IPS-NIHi7 (cell line): ENCODE data around the gene MN1.
A peak's percentile ranks its signal among the peaks of the same experiment; 100 is the strongest.

Experiments
- DNase-seq: peaks from one replicate; pipeline ENCODE4 v3.0.0; 2012; ENCODE audit warnings: mixed read lengths; ENCODE audit errors: extremely low spot score

Gene MN1

DNA sequence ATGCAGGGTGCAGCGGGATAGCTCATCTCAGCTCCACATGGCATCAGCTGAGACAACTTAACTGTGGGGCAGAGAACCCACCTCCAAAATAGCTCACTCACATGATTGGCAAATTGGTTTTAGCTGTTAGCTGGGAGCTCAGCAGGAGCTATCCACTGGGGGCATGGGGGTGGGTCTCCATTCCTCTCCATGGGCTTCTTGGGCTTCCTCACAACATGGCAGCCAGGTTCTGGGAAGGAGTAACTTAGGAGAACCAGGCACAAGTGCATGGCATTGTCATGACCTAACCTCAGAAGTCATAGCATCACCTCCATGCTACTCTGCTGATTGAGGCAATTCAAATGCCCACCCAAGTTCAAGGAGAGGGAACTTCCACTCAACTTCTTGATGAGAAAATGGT lies 85.5 kb downstream of the MN1 start:
- DNase-seq: no peak

DNA sequence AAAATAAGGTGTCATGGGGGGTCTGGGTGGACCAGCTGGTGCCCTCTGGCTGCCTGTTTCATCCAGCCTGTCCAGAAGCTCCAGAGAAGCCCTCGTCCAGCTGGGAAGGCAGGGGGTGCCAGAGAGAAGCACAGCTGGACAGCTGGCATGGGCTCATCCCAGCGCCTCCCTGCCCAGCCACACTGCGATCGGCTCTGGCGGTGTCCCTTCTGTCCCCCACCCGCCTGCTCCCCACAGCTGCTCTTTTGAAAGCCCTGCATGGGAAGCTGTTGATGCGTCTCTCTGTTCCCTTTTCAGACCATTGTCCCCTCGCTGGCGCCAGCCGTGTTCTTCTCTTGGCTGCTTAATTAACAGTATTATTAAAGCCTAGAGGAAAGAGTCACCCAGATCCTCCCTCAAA lies 86.5 kb downstream of the MN1 start:
- DNase-seq: no peak

DNA sequence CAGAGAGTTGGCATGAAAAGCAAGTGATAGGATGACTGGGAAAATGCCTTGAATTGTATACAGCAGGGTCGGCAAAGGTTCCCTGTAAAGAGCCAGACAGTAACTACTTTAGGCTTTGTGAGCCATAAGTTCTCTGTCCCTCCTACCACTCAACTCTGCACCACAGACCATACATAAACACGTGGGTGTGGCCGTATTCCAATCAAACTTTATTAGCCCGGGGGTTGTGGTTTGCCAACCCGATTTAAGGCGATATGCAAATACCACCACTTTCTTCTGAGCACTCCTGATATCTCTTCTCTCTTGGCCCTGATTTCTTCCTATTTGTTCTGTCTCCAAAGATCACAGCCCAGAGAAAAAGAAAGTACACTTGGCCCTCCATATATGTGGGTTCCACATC lies 87.5 kb downstream of the MN1 start:
- no peak for DNase-seq

DNA sequence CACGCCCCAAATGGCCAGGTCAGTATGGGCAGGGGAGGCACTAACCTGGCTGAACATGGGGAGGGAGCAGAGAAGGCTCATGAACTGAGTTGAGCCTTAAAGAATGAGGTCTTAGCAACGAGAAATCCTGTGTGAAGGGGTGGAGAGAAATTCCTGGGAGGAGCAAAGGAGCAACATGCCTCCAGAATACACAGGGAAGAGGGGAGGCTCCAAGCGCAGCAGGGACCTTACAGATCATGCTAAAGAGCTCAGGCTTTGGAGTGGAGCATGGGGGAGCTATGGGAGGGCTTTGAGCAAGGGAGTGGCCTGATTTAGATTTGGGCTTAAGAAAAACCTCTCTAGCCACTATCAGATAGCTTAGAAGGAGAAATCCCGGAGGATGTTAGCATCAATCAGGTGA lies 88.1 kb downstream of the MN1 start:
- peak; percentile 29 for DNase-seq

DNA sequence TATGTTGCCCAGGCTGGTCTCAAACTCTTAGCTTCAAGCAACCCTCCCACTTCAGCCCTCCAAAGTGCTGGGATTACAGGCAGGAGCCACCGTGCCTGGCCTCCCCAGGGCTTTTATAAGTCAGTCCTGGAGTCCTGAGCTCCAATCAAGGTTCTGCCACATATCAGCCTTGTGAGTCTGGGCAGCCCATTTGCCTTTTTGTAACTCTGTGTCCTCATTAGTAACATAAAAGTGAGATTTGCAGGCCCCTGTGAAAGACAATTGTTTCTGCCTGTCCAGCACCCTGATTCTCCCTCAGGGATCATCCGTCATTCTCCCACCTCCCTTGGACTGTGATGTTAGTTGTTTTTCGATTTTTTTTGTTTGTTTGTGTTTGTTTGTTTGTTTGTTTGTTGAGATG lies 89.8 kb downstream of the MN1 start:
- DNase-seq: no peak

DNA sequence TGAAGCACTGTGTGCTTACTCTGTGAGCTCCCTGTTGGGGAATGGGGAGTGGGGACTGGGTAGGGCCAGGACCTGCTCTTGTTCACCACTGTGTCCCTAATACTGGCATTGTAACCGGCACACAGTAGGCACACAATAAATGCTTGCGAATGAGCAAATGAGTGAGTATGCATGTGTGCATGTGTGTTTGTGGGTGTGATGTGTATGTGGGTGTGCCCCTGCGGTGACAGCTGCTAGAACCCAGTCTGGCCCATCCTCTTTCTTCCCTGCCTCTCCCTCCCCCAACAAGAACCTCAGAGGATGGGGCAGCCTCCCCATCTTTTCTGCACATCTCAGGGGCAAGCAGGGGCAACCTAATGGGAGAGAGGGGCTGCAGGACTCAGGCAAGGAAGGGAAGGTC lies 90.5 kb downstream of the MN1 start:
- DNase-seq: no peak

DNA sequence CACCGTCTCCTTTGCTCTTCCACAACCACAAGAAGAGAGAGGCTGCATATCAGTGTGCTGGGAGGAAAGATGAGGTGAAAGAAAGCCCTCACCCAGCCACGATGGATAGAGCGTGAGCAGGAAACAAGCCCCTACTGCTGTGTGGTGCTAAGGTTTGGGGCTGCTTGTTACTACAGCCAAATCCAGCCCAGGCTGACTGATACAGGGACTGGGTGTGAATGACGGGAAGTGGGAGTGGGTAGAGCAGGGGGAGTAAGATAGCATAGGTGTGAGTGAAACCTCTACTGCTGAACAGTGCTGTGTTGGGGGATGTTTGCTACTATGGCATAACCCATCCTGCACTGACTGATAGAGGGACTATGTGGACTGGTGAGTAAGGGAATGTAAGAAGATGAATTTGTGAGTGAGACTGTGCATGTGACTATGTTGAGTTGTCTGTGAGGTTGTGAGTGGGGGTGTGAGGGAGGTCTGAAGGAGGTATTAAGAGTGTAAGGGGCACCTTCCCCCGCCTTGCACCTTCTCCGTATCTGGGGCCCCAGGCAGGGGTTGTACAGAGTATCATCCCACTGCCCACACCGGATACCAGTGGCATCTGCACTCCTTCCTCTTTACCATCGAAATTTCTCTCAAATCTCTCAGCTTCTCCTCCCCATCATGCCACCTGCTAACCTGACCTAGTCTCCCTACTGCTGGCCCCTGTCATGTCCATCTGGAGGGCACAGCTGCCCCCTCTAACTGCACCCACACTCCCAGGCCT lies 91.5 kb downstream of the MN1 start:
- DNase-seq: no peak

DNA sequence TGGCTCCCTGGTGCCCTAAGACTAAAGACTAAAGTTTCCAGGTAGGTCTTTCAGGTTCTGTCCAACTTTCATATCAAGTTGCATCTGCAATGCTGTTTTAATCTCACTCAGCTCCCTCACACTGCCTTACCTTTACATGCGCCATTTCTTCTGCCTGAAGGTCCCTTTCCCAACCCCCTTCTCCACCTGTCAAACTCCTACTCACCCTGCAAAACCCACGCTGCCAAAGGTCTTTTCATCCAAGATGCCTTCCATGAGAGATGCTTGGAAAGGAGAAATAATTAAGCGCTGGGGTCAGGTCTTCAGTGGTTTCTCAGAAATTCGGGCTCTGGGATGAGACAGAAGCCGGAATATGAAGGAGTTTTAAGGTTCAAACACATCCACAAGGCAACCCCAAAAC lies 95.1 kb downstream of the MN1 start:
- DNase-seq: no peak

DNA sequence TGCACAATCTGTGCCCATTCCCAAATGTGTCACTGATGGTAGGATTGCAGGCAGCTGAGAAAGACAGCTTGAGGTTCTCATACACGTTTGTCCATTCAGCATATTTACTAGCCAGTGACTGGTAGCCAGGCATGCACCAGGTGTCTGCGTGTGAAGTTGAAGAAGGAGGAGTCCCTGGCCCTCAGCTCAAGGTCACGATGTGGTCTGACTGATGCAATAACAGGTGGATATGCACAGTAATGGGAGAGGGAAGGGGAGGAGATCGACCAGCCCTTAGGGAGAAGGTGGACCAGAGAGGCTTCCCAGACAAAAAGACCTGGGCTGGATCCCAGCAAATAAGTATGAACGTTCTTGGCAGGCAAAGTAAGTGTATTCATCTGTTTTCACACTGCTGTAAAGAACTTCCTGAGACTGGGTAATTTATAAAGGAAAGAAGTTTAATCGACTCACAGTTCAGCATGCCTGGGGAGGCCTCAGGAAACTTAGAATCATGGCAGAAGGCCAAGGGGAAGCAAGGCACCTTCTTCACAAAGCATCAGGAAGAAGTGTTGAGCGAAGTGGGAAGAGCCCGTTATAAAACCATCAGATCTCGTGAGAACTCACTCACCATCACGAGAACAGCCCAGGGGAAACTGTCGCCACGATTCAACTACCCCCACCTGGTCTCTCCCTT lies 96.0 kb downstream of the MN1 start:
- DNase-seq: no peak

DNA sequence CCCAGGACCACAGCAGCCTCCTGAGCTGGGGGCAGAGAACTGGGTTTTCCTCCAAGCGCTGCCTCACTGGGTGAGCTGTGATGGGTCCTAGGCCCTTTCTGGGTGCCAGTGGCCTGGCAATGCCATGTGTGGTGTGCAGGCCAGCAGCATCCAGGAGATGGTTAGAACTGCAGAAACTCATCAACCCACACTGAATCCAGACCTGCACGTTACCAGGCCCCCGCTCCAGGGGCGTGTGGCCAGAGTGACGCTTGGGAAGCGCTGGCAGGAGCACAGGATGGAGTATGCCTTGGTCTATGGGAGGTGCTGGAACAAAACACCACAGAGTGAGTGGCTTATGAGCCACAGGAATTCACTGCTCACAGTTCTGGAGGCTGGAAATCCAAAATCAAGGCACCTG lies 97.0 kb downstream of the MN1 start:
- DNase-seq: no peak

DNA sequence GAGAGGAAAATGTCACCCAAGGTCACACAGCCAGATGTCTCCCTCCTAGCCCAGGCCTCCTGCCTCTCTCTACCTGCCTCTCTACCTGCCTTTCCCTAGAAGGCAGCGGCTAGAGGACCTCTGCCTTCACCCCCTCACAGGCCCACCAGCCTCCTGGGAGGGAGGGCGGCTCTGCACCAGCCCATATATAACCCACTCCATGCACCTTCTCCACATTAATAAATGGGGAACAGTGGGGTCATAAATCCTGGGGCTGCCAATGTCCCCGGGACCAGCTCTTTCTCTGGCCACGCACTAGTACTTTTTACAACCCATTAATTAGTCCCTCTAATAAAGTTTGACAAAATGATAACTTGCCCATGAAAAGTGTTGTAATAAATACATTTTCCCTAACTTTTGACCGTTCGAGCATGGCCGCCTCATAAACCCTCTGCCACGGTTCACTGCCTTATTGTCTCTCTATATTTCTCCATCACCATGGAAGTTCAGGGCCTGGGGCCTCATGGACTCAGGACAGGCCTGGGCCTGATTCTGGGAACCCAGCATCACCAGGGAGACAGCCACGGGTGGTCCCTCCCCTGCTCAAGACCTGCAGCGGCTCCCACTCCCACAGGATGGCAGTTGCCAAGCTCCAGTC lies 102.1 kb downstream of the MN1 start:
- no peak for DNase-seq

DNA sequence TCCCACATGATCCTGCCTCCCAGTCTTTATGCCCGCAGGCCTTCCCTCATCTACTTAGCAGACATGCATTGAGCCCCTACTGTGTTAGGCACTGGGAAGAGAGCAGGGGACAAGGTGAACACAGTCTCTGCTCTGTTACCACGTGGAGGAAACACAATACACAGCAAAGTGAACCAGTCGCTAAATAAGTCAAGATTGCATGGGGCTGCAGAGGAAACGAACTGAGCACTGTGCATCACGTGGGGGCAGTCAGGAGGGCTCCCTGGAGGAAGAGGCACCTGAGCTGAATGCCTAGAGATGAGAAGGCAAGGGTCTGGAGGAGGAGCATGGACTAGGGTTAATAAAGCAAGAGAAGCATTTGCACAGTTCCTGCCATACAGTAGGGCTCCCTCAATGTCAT lies 102.7 kb downstream of the MN1 start:
- no peak for DNase-seq
